Stimulated activated CD4-positive, alpha-beta T cell treated with anti-CD3 and anti-CD28 coated beads, TNF-alpha, amount 100 ng/mL, for 1 hour (primary cell): ENCODE measurements around the gene PAX4.
A peak's percentile ranks its signal among the peaks of the same experiment; 100 is the strongest.

Experiments
- DNase-seq, 3 donors: peaks; one replicate each; pipeline ENCODE4 v3.0.0-alpha.2; 2020; ENCODE audit warnings: low read depth in 3 of 3, low spot score in 1 of 3

Gene PAX4, protein sequence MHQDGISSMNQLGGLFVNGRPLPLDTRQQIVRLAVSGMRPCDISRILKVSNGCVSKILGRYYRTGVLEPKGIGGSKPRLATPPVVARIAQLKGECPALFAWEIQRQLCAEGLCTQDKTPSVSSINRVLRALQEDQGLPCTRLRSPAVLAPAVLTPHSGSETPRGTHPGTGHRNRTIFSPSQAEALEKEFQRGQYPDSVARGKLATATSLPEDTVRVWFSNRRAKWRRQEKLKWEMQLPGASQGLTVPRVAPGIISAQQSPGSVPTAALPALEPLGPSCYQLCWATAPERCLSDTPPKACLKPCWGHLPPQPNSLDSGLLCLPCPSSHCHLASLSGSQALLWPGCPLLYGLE

GRCh38 chr7:127618042-127618441 lies at the start of gene PAX4:
Gene PAX4 (minus strand): TSS chr7:127618142. CDS start chr7:127615928, 2,214 bp downstream.
- no peak for DNase-seq

- DNase-seq, result no peak
Observed at GRCh38 chr7:127667017-127667670, 49.2 kb upstream of the PAX4 start.

GRCh38 chr7:127666602-127667001 lies 48.7 kb upstream of the PAX4 start:
- DNase-seq, result no peak

GRCh38 chr7:127665922-127666321 lies 48.0 kb upstream of the PAX4 start:
- DNase-seq, result no peak

GRCh38 chr7:127658970-127659630 lies 41.2 kb upstream of the PAX4 start:
- no peak for DNase-seq

GRCh38 chr7:127657500-127657899 lies 39.6 kb upstream of the PAX4 start:
- DNase-seq, result no peak

DNA sequence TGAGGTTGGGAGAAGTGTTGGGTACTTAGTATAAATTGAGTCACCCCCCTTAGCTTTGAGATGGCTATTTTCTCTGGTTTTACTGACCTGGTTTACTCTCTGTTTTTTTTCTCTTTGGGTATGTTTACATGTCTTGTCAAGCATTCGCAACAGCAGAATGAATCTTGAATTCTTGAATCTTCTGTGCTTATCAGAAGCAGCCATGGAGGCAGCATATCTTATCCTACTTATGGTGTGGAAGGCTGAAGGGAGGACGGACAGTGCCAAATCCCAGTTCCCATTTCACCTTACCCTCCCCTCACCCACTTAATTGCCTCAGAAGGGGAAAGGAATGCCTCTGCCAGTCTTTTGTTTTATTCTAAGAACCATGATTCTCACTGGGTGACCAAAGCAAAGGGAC lies 37.8 kb upstream of the PAX4 start:
- DNase-seq, result no peak

DNA sequence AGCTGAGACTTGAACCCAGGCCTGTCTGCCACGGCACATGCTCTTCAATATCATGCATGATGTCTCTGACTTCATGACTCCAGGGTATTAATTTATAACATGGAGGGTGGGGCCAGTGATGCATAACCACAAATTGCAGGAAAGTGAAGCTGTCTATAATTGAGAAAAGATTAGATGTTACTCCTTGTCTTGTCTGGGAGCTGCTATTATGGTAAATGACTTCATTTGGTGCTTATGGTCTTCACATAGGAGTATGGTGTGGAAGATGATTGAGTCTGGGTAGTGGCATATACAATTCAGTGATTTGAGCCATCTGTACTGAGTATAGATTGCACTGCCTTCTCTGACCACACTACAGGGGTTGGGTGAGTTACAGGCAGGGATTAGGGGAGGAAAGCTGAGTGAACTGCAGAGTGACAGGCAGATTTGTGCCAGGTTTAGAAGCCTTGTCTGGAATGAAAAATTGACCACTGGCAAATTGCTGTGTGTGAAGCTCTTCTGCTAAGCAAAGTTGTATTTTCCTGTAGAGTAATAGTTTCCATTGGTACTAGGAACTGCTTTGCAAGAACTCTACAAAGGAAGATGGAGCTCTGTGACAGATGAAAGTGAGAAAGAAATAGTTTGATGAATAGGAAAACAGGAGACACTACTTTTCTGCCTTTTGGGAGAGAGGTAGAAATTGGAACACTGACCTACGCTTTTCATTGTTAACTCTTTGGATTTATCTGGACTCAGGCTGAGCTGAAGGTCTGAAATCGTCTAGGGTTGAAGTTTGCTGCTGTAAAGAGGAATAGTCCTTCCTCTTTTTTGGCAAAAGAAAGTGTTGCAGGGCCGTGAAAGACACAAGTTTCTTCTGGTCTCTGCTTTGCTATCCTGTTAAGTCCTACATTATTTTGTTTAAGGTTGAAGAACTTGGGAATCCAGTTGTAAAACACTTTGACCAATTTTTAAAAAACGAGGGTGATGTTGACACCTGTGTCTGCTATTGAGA lies 36.8 kb upstream of the PAX4 start:
- DNase-seq, result no peak

GRCh38 chr7:127653396-127653795 lies 35.5 kb upstream of the PAX4 start:
- DNase-seq, result no peak

GRCh38 chr7:127652333-127653248 lies 34.6 kb upstream of the PAX4 start:
- no peak for DNase-seq

GRCh38 chr7:127651556-127652332 lies 33.8 kb upstream of the PAX4 start, which contains the start of gene SND1:
Gene SND1 (plus strand): TSS chr7:127652194. CDS start chr7:127652374, 180 bp downstream.
- DNase-seq, result peak; percentile 92 to 95 (median 94)

DNA sequence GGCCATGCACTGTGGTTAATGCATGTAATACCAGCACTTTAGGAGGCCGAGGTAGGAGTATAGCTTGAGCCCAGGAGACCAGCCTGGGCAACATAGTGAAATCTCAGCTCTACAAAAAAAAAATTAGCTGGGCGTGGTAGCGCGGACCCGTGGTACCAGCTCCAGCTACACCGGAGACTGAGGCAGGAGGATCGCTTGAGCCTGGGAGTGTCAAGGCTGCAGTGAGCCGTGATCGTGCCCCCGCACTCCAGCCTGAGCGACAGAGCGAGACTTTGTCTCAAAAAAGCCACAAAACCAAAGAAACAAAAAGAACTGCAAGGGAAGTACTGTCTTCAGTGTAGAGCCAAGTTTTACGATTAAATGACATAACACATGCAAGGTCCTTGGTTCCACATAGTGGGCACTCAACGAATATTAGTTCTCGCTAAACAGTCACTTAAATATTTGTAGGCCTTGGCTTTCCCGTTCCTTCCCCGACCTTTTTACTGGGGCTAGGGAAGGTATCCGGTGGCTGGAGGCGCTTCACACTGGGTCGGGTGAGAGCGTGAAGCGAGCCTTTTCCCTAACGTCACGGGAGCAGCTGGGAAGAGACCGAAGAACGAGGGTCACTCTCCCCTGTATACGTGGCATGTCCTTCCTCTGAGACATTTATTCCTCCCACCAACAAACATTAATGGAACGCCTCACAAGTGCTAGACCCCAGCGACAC lies 33.1 kb upstream of the PAX4 start:
- DNase-seq, result peak in 1 of 3 donors; percentile 2

GRCh38 chr7:127648986-127649385 lies 31.0 kb upstream of the PAX4 start:
- no peak for DNase-seq

DNA sequence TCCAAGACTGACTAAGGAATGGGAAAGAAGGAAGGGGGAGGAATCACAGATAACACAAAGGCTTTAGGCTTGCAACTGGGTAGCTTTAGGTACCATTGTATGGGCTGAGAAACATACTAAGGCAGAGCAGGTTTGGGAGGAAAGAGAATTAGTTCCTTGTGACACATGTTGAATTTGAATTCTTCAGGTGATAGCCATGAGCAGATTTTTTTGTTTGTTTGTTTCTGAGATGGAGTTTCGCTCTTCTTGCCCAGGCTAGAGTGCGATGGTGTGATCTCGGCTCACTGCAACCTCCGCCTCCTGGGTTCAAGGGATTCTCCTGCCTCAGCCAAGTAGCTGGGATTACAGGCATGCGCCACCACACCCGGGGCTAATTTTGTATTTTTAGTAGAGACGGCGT lies 29.7 kb upstream of the PAX4 start:
- DNase-seq, result no peak

DNA sequence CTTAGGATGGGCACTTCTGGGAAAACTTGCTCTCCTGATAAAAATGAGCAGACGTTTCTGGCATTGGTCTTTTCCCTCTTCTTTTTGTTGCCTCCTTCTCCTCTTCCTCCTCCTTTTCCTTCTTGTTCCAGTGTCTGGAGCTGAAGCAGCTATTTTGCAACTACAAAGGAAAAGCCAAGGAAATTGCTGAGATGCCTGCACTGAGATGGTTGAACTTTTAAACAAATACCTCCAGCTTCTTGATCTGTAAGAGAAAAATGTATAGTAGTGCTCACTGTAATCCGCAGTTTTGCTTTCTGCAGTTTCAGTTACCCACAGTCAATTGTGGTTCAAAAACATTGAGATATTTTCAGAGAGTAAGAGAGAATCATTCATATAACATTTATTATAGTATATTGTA lies 26.5 kb upstream of the PAX4 start:
- no peak for DNase-seq

DNA sequence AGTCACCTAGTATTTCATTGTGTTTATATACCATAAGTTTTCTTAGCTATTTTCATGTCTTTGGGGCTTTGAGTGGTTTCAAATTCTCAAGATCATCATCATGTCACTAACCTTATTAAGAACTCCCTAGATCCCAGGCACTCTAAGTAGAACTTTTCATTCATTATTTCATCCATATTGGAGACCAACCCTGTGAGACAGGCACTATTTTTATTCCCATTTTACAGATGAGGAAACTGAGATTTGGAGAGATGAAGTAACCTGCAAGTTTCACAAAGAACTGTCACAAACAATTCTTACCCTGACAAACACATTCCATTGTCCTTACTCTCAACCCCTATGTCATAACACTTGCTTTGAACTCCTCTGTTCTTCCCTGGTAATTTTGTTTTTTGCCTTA lies 20.3 kb upstream of the PAX4 start:
- no peak for DNase-seq

DNA sequence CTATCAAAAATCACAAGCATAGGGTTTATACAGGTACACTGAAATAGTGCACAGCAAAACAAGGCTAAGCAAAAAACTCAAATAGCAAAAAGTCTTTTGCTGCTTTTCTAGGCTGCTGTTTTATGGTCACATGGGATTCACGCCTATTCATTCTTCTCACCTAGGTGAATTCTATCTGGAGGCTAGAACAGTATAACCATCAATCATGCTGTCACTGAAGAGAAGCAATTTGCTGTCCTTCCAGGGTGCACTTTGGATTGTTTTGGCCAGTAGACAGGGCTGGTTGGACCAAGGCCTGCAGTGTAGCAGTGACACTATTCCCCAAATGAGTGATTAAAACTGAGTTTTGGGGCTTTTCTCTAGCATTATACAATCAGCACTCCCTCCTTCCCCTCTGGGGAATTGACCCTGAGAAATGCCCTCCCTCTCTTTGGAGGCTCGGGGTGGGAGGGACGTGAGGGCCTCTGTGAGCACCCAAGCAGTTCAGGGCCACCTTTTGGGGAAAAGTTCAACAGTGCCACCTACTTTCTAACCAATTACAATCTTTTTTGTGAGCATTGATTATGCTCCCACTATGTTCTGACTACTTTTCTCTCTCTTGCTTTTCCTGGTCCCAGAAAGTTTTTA lies 17.8 kb upstream of the PAX4 start:
- DNase-seq, result no peak
